ENCODE results near the gene TMEM185A.
"Not testable (repeated sequence)": the region's sequence is repeated elsewhere in the genome, so short reads cannot be mapped to it uniquely, and the experiment has no call there.

TMEM185A gene

GRCh38 chrX:149619662-149620061 lies 11.9 kb downstream of the TMEM185A start:
- DNase-seq (ENCODE audit: low spot score), result not testable (repeated sequence)

- DNase-seq (ENCODE audit: low spot score), result no peak
Observed at GRCh38 chrX:149618871-149619270, 12.7 kb downstream of the TMEM185A start.

- DNase-seq (ENCODE audit: low spot score), result no peak
Observed at GRCh38 chrX:149611623-149612175, 19.9 kb downstream of the TMEM185A start.

- no peak for DNase-seq (ENCODE audit: low spot score)
Observed at GRCh38 chrX:149610511-149610910, 21.1 kb downstream of the TMEM185A start.

GRCh38 chrX:149607699-149608098 lies 23.9 kb downstream of the TMEM185A start:
- no peak for DNase-seq (ENCODE audit: low spot score)

GRCh38 chrX:149605248-149605885 lies 26.2 kb downstream of the TMEM185A start:
- not testable (repeated sequence) for DNase-seq (ENCODE audit: low spot score)

- DNase-seq (ENCODE audit: low spot score), result not testable (repeated sequence)
Observed at GRCh38 chrX:149598603-149599002, 33.0 kb downstream of the TMEM185A start.

GRCh38 chrX:149595943-149596342 lies 35.6 kb downstream of the TMEM185A start:
- not testable (repeated sequence) for DNase-seq (ENCODE audit: low spot score)

- DNase-seq (ENCODE audit: low spot score), result not testable (repeated sequence)
Observed at GRCh38 chrX:149595214-149595613, 36.4 kb downstream of the TMEM185A start, which contains the start of gene HSFX2. Gene HSFX2 (minus strand): TSS chrX:149595314. CDS start chrX:149594700, 614 bp downstream.

- not testable (repeated sequence) for DNase-seq (ENCODE audit: low spot score)
Observed at GRCh38 chrX:149590993-149591392, 40.6 kb downstream of the TMEM185A start.

- not testable (repeated sequence) for DNase-seq (ENCODE audit: low spot score)
Observed at GRCh38 chrX:149587359-149587758, 44.2 kb downstream of the TMEM185A start, which contains the start of gene MAGEA9B. Gene MAGEA9B (minus strand): TSS chrX:149587459. CDS start chrX:149583179, 4,280 bp downstream.

- DNase-seq (ENCODE audit: low spot score), result not testable (repeated sequence)
Observed at GRCh38 chrX:149585631-149586030, 46.0 kb downstream of the TMEM185A start.

- DNase-seq (ENCODE audit: low spot score), result not testable (repeated sequence)
Observed at GRCh38 chrX:149573456-149573855, 58.1 kb downstream of the TMEM185A start.

GRCh38 chrX:149572743-149573142 lies 58.8 kb downstream of the TMEM185A start:
- no peak for DNase-seq (ENCODE audit: low spot score)

- no peak for DNase-seq (ENCODE audit: low spot score)
Observed at GRCh38 chrX:149571770-149572169, 59.8 kb downstream of the TMEM185A start.

GRCh38 chrX:149570668-149571067 lies 60.9 kb downstream of the TMEM185A start:
- no peak for DNase-seq (ENCODE audit: low spot score)

- DNase-seq (ENCODE audit: low spot score), result no peak
Observed at GRCh38 chrX:149569770-149570169, 61.8 kb downstream of the TMEM185A start.

GRCh38 chrX:149568701-149569296 lies 62.8 kb downstream of the TMEM185A start:
- no peak for DNase-seq (ENCODE audit: low spot score)

- DNase-seq (ENCODE audit: low spot score), result no peak
Observed at GRCh38 chrX:149567621-149568417, 63.8 kb downstream of the TMEM185A start.

GRCh38 chrX:149563359-149563758 lies 68.2 kb downstream of the TMEM185A start:
- DNase-seq (ENCODE audit: low spot score), result no peak

GRCh38 chrX:149555251-149555650 lies 76.3 kb downstream of the TMEM185A start:
- not testable (repeated sequence) for DNase-seq (ENCODE audit: low spot score)

GRCh38 chrX:149551939-149552248 lies 79.7 kb downstream of the TMEM185A start:
- not testable (repeated sequence) for DNase-seq (ENCODE audit: low spot score)
